Keratinocyte (primary cell): ENCODE data around the gene ZNF77. TPM values are rescaled to one million over a fixed set of nuclear protein-coding genes. Genes with fewer than 3 reads are reported as not detected.
"Not testable (repeated sequence)": the region's sequence is repeated elsewhere in the genome, so short reads cannot be mapped to it uniquely, and the experiment has no call there.

ENCODE experiments used
- DNase-seq: peaks from one replicate; pipeline ENCODE4 v3.0.0-alpha.2; 2011; ENCODE audit warnings: low read depth, missing footprints, low spot score
- FAIRE-seq: peaks from 2 replicates; lab custom pipeline; 2011; peaks lifted over from hg19 to GRCh38; lab: Jason Lieb, UNC
- H2AFZ ChIP-seq: 2 replicates; pipeline ENCODE4 v1.6.0; 2012; ENCODE audit warnings: low read length, control low read depth, inconsistent platforms; ENCODE audit not compliant: control insufficient read depth
- H3K27ac ChIP-seq: 2 replicates; pipeline ENCODE4 v1.5.1; 2011; ENCODE audit warnings: low read length; ENCODE audit not compliant: control insufficient read depth, insufficient read depth
- H3K27me3 ChIP-seq: 3 replicates; pipeline ENCODE4 v1.6.0; 2011; ENCODE audit warnings: low read length; ENCODE audit not compliant: control insufficient read depth, insufficient read depth; ENCODE audit errors: extremely low read depth
- H3K36me3 ChIP-seq, 2 experiments: 2 replicates in 1 of 2; 3 replicates in 1 of 2; pipeline ENCODE4 v1.5.1; 2011; ENCODE audit warnings: low read length in 2 of 2, mild to moderate bottlenecking in 1 of 2; ENCODE audit not compliant: control insufficient read depth in 2 of 2, insufficient read depth in 2 of 2; ENCODE audit errors: extremely low read depth in 1 of 2
- H3K4me1 ChIP-seq: 3 replicates; pipeline ENCODE4 v1.5.1; 2011; ENCODE audit warnings: low read length; ENCODE audit not compliant: control insufficient read depth, insufficient read depth; ENCODE audit errors: extremely low read depth
- H3K4me2 ChIP-seq: 3 replicates; pipeline ENCODE4 v1.6.0; 2011; ENCODE audit warnings: low read depth, low read length; ENCODE audit not compliant: control insufficient read depth, insufficient read depth; ENCODE audit errors: extremely low read depth
- H3K4me3 ChIP-seq, 3 experiments: fragments of 200-600 bp in 1 of 3; sonication (generic) in 1 of 3; 2 replicates in 2 of 3; 3 replicates in 1 of 3; pipeline ENCODE4 v1.5.1; 2011 to 2016; ENCODE audit warnings: low read length in 3 of 3, mild to moderate bottlenecking in 3 of 3, control low read depth in 2 of 3, inconsistent platforms in 1 of 3, low read depth in 1 of 3, mixed read lengths in 1 of 3, mixed run types in 1 of 3, moderate library complexity in 1 of 3; ENCODE audit not compliant: control insufficient read depth in 2 of 3, insufficient read depth in 2 of 3; ENCODE audit errors: extremely low read depth in 1 of 3
- H3K79me2 ChIP-seq: 2 replicates; pipeline ENCODE4 v1.6.0; 2012; ENCODE audit warnings: low read length; ENCODE audit not compliant: control insufficient read depth, insufficient read depth
- H3K9ac ChIP-seq: 3 replicates; pipeline ENCODE4 v1.6.0; 2011; ENCODE audit warnings: low read length; ENCODE audit not compliant: control insufficient read depth, insufficient read depth; ENCODE audit errors: extremely low read depth
- H3K9me1 ChIP-seq: 3 replicates; pipeline ENCODE4 v1.6.0; 2011; ENCODE audit warnings: low read length; ENCODE audit not compliant: control insufficient read depth, insufficient read depth; ENCODE audit errors: extremely low read depth
- H3K9me3 ChIP-seq: 2 replicates; pipeline ENCODE4 v1.5.1; 2012; ENCODE audit warnings: low read depth, low read length; ENCODE audit not compliant: control insufficient read depth
- H4K20me1 ChIP-seq: 3 replicates; pipeline ENCODE4 v1.6.0; 2011; ENCODE audit warnings: low read length; ENCODE audit not compliant: control insufficient read depth, insufficient read depth; ENCODE audit errors: extremely low read depth
- CTCF ChIP-seq, 3 experiments: IDR thresholded peaks in 1 of 3; conservative IDR thresholded peaks in 1 of 3; optimal IDR thresholded peaks in 1 of 3; 2 replicates in 2 of 3; 3 replicates in 1 of 3; pipeline versions ENCODE3 to v1.5.1; 2011; ENCODE audit warnings: low read length in 3 of 3, mild to moderate bottlenecking in 3 of 3, moderate library complexity in 2 of 3, control low read depth in 1 of 3, inconsistent platforms in 1 of 3; ENCODE audit not compliant: insufficient read depth in 2 of 3; ENCODE audit errors: extremely low read depth in 1 of 3
- EZH2 ChIP-seq: IDR thresholded peaks from one replicate; pipeline ENCODE4 v1.6.1; 2012; ENCODE audit warnings: inconsistent platforms, mild to moderate bottlenecking, low read length, moderate library complexity
- dilution Hi-C: fragments of 300-500 bp; cut with MboI; formaldehyde crosslinking; loops from one replicate; pipeline ENCODE4 v1.7.0; 2020; ENCODE audit warnings: low sequenced_read_pairs; ENCODE audit not compliant: extremely low pct_ligation_motif_present
- polyA plus RNA-seq, 5 experiments: library from polyadenylated mRNA; depleted of rRNA in 3 of 5; stranded (reverse) in 3 of 5; stranded (forward) in 1 of 5; unstranded in 1 of 5; fragments of >200 nt; gene quantifications; 1 replicate in 1 of 5; 2 replicates in 3 of 5; 3 replicates in 1 of 5; pipeline versions ENCODE4 v1.2.1 to v1.2.3, GENCODE V29; 2011 to 2012; ENCODE audit warnings: missing spikeins in 2 of 5, low read depth in 1 of 5, low replicate concordance in 1 of 5

The ZNF77 gene
- polyA plus RNA-seq, 1 donor (not counting 4 experiments of a cell fraction or from before 2014, with no cell fraction given) = 6.0 TPM

DNA sequence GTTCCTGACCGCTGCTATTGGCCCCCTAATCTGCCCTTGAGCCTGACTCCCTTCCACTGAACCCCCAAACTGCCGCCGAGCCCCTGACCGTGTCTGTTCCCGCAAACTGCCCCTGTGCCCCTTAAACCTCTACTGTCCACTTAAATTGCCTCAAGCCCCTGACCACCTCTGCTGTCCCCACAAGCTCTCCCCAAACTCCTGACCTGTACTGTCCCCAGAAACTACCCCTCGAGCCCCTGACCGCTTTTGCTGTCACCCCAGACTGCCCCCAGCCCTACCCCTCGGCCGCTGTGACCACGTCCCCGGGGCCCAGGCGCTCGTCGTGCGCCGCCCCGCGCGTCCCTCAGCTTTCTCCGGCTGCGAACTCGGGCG is 382 bp downstream of the ZNF77 start:
- dilution Hi-C loops = no loop called here
- Histone ChIP-seq H3K9ac (peak overlapping the region; percentile 85), H3K9me1 (no peaks in the 10 kb centered on the region), H3K9me3 (no peaks in the 10 kb centered on the region), H3K4me2 (peak overlapping the region; percentile 92), H3K4me3 (peak overlapping the region; percentile 60 to 88 (median 77)), H4K20me1 (no peaks in the 10 kb centered on the region), H3K4me1 (peaks cover 5% of the 10 kb centered on the region), H3K79me2 (peaks cover 19% of the 10 kb centered on the region), H3K36me3 (peaks cover 0 to 3% of the 10 kb centered on the region in 2 experiments), H3K27ac (peak overlapping the region; percentile 55), H3K27me3 (no peaks in the 10 kb centered on the region), H2AFZ (peak overlapping the region; percentile 56)
- DNase-seq (no peak), FAIRE-seq (no peak)
- TF ChIP-seq EZH2 = no peak
- TF ChIP-seq CTCF (optimal IDR thresholded peaks at IDR 0.05 in 1 of 3, IDR thresholded peaks at IDR 0.05 in 1 of 3, conservative IDR thresholded peaks at IDR 0.05 in 1 of 3; ENCODE audit: extremely low read depth in 1 of 3, insufficient read depth in 2 of 3, low read length in 3 of 3) = no peak

- Histone ChIP-seq H2AFZ (no peak overlapping the region), H3K9ac (no peak overlapping the region), H3K4me1 (no peaks in the 10 kb centered on the region), H3K27me3 (no peaks in the 10 kb centered on the region), H3K36me3 (peaks cover 4% of the 10 kb centered on the region in 2 experiments), H3K4me3 (no peak overlapping the region), H3K9me3 (no peaks in the 10 kb centered on the region), H4K20me1 (no peaks in the 10 kb centered on the region), H3K79me2 (peaks cover 14% of the 10 kb centered on the region), H3K27ac (no peak overlapping the region), H3K4me2 (no peak overlapping the region), H3K9me1 (no peaks in the 10 kb centered on the region)
- TF ChIP-seq CTCF (optimal IDR thresholded peaks at IDR 0.05 in 1 of 3, IDR thresholded peaks at IDR 0.05 in 1 of 3, conservative IDR thresholded peaks at IDR 0.05 in 1 of 3; ENCODE audit: extremely low read depth in 1 of 3, insufficient read depth in 2 of 3, low read length in 3 of 3) (no peak), EZH2 (no peak)
- DNase-seq = no peak
- FAIRE-seq = no peak
- dilution Hi-C loops = no loop called here
These were observed 1.7 kb downstream of the ZNF77 start for GRCh38 chr19:2942928-2943640.

DNA sequence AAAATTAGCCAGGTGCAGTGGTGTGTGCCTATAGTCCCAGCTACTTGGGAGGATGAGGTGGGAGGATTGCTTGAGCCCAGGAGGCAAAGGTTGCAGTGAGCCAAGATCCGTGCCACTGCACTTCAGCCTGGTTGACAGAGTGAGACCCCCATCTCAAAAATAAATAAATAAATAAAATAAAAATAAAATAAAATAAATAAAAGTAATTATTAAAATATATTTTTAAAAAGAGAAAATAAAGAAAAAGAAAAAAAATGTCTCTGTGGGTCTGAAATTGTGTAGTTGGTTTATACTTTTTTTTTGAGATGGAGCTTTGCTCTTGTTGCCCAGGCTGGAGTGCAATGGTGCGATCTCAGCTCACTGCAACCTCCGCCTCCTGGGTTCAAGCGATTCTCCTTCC is 8.9 kb downstream of the ZNF77 start:
- FAIRE-seq, H3K27ac ChIP-seq, H2AFZ ChIP-seq, H3K9me1 ChIP-seq, H3K79me2 ChIP-seq, H3K4me3 ChIP-seq, H3K4me1 ChIP-seq, H3K4me2 ChIP-seq, H3K27me3 ChIP-seq, DNase-seq, dilution Hi-C loops, H4K20me1 ChIP-seq, H3K9ac ChIP-seq: not testable (repeated sequence)
- Histone ChIP-seq H3K9me3 (peaks cover 19% of the 10 kb centered on the region), H3K36me3 (peaks cover 21 to 27% of the 10 kb centered on the region in 2 experiments)
